H1 (cell line): ENCODE data around the gene APOC1. TPM values are rescaled to one million over a fixed set of nuclear protein-coding genes. Genes with fewer than 3 reads are reported as not detected.

Source experiments
- CHD2 ChIP-seq: IDR thresholded peaks from 2 replicates; pipeline ENCODE4 v1.6.1; 2012; ENCODE audit warnings: low read length, improper control_type of control experiment
- CREB1 ChIP-seq: IDR thresholded peaks from 2 replicates; pipeline ENCODE4 v1.6.1; 2012; ENCODE audit warnings: inconsistent platforms
- CTCF ChIP-seq, 3 experiments: IDR thresholded peaks; 1 replicate in 2 of 3; 2 replicates in 1 of 3; pipeline versions ENCODE4 v1.5.1 to v1.6.1; 2011; ENCODE audit warnings: low read length in 3 of 3, mild to moderate bottlenecking in 3 of 3, inconsistent platforms in 2 of 3, low read depth in 1 of 3, moderate library complexity in 1 of 3; ENCODE audit not compliant: insufficient read depth in 1 of 3; ENCODE audit errors: control extremely low read depth in 1 of 3
- EP300 ChIP-seq, 2 experiments: IDR thresholded peaks; 1 replicate in 1 of 2; 2 replicates in 1 of 2; pipeline ENCODE4 v1.6.1; 2011 to 2012; ENCODE audit warnings: low read depth in 2 of 2, low read length in 2 of 2, mild to moderate bottlenecking in 2 of 2, borderline replicate concordance in 1 of 2, inconsistent platforms in 1 of 2, moderate library complexity in 1 of 2
- KDM5A ChIP-seq: fragments of 200-600 bp; IDR thresholded peaks from 2 replicates; pipeline ENCODE4 v1.7.1; 2012; ENCODE audit warnings: mild to moderate bottlenecking, low read length, inconsistent platforms, mixed read lengths
- MAX ChIP-seq: IDR thresholded peaks from 2 replicates; pipeline ENCODE4 v1.6.1; 2012; ENCODE audit warnings: inconsistent platforms
- SAP30 ChIP-seq: fragments of 300-600 bp; sonication (generic); IDR thresholded peaks from 2 replicates; pipeline ENCODE4 v1.7.1; 2012; ENCODE audit warnings: low read length, moderate library complexity, mild to moderate bottlenecking, inconsistent platforms; ENCODE audit not compliant: insufficient read depth, insufficient replicate concordance
- TAF1 ChIP-seq: IDR thresholded peaks from 2 replicates; pipeline ENCODE4 v1.6.1; 2011; ENCODE audit warnings: mild to moderate bottlenecking, low read depth, low read length
- polyA plus RNA-seq, 7 experiments: library from polyadenylated mRNA; depleted of rRNA in 3 of 7; stranded (reverse) in 5 of 7; unstranded in 2 of 7; fragments of >200 nt in 5 of 7; fragments of 200-250 nt in 2 of 7; gene quantifications; 1 replicate in 5 of 7; 2 replicates in 1 of 7; 4 replicates in 1 of 7; pipeline versions ENCODE4 v1.2.1 to v1.2.3, GENCODE V29; 2011 to 2013; ENCODE audit warnings: missing spikeins in 2 of 7, mixed read lengths in 2 of 7
- total RNA-seq: library from RNA; stranded (reverse); fragmentation: NEBNext Ultra II Directional; extraction: Animal tissue kit (Norgen Biotek cat#: 25700); gene quantifications from 2 replicates; pipeline ENCODE4 v1.2.1, GENCODE V29; 2021

Gene APOC1
- total and polyA plus RNA-seq, 2 of the 8 experiments (the other 6 are each of a cell fraction or from before 2014, with no cell fraction given), result 55.8 to 78.2 TPM

DNA sequence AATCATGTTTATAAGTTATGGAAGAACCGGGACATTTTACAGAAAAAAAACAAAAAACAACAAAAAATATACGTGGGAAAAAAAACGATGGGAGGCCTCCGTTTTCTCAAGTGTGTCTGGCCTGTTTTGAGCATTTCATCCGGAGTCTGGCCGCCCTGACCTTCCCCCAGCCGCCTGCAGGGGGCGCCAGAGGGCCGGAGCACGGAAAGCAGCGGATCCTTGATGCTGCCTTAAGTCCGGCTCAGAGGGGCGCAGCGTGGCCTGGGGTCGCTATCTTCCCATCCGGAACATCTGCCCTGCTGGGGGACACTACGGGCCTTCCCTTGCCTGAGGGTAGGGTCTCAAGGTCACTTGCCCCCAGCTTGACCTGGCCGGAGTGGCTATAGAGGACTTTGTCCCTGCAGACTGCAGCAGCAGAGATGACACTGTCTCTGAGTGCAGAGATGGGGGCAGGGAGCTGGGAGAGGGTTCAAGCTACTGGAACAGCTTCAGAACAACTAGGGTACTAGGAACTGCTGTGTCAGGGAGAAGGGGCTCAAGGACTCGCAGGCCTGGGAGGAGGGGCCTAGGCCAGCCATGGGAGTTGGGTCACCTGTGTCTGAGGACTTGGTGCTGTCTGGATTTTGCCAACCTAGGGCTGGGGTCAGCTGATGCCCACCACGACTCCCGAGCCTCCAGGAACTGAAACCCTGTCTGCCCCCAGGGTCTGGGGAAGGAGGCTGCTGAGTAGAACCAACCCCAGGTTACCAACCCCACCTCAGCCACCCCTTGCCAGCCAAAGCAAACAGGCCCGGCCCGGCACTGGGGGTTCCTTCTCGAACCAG is 10.6 kb upstream of the APOC1 start (continued):
- TF ChIP-seq EP300 (IDR thresholded peaks at IDR 0.05; ENCODE audit: borderline replicate concordance in 1 of 2, low read depth in 2 of 2, low read length in 2 of 2) (no peak), CHD2 (no peak), MAX (peak; percentile 42), CREB1 (no peak), TAF1 (0 out of 2 replicates have a peak, but pooled peaks have one; percentile 14), CTCF (IDR thresholded peaks at IDR 0.05; ENCODE audit: control extremely low read depth in 1 of 3, insufficient read depth in 1 of 3, low read depth in 1 of 3, low read length in 3 of 3) (peak; percentile 94 to 95 (median 94)), SAP30 (no peak), KDM5A (no peak)
